ENCODE results near the gene HNRNPA3. TPM values are rescaled to one million over a fixed set of nuclear protein-coding genes. Genes with fewer than 3 reads are reported as not detected.

The HNRNPA3 gene
- total and polyA plus RNA-seq, 2 of the 13 experiments (the other 11 are each of a cell fraction or from before 2014, with no cell fraction given), result 73.3 to 97.7 TPM

- TF ChIP-seq CSRNP2 (CRISPR knock-in tag; conservative IDR thresholded peaks at IDR 0.05; ENCODE audit: low read depth), result no peak
- TF ChIP-seq ZNF3 (CRISPR knock-in tag; IDR thresholded peaks at IDR 0.05), result peak; percentile 76
- peak; percentile 63 for TF ChIP-seq ARID4A (CRISPR knock-in tag; IDR thresholded peaks at IDR 0.05; ENCODE audit: borderline replicate concordance)
- TF ChIP-seq ZNF747 (CRISPR knock-in tag; IDR thresholded peaks at IDR 0.05; ENCODE audit: borderline replicate concordance), result peak; percentile 84; the same call in 1 of the 2 replicates
- TF ChIP-seq FLYWCH1 (CRISPR knock-in tag; IDR thresholded peaks at IDR 0.05), result no peak
- no peak for TF ChIP-seq TBP (CRISPR knock-in tag; IDR thresholded peaks at IDR 0.05)
- no peak; the same call in 1 of the 2 replicates for TF ChIP-seq ZNF460 (CRISPR knock-in tag; IDR thresholded peaks at IDR 0.05; ENCODE audit: borderline replicate concordance)
- TF ChIP-seq JARID2 (CRISPR knock-in tag; IDR thresholded peaks at IDR 0.05; ENCODE audit: insufficient replicate concordance), result no peak
- TF ChIP-seq RBAK (CRISPR knock-in tag; IDR thresholded peaks at IDR 0.05), result 0 out of 2 replicates have a peak, but pooled peaks have one; percentile 58
- TF ChIP-seq SUZ12 (IDR thresholded peaks at IDR 0.05; ENCODE audit: low read depth, low read length), result no peak
- no peak for TF ChIP-seq ZNF530 (CRISPR knock-in tag; IDR thresholded peaks at IDR 0.05; ENCODE audit: low read depth)
- TF ChIP-seq FOXK1 (CRISPR knock-in tag; IDR thresholded peaks at IDR 0.05; ENCODE audit: borderline replicate concordance, low read depth), result no peak; the same call in 1 of the 2 replicates
- no peak for TF ChIP-seq HNRNPK (IDR thresholded peaks at IDR 0.05; ENCODE audit: low read depth, low read length, poor library complexity, severe bottlenecking)
- TF ChIP-seq ZNF501 (CRISPR knock-in tag; IDR thresholded peaks at IDR 0.05), result peak; percentile 99
- no peak; a peak in 1 of 4 replicates for TF ChIP-seq EP300 (IDR thresholded peaks at IDR 0.05; ENCODE audit: low read depth in 2 of 2, low read length in 2 of 2)
- TF ChIP-seq EP300 (CRISPR knock-in tag; IDR thresholded peaks at IDR 0.05; ENCODE audit: borderline replicate concordance), result no peak
- TF ChIP-seq ZNF775 (CRISPR knock-in tag; IDR thresholded peaks at IDR 0.05; ENCODE audit: borderline replicate concordance), result peak; percentile 93
- TF ChIP-seq ZGPAT (CRISPR knock-in tag; IDR thresholded peaks at IDR 0.05), result 0 out of 2 replicates have a peak, but pooled peaks have one; percentile 12
- TF ChIP-seq ZSCAN20 (CRISPR knock-in tag; IDR thresholded peaks at IDR 0.05; ENCODE audit: borderline replicate concordance), result no peak
- TF ChIP-seq ZNF20 (CRISPR knock-in tag; IDR thresholded peaks at IDR 0.05), result peak; percentile 77; the same call in 1 of the 2 replicates
- TF ChIP-seq CHCHD3 (CRISPR knock-in tag; IDR thresholded peaks at IDR 0.05), result no peak
- peak; percentile 76; the same call in 1 of the 2 replicates for TF ChIP-seq ZNF225 (CRISPR knock-in tag; IDR thresholded peaks at IDR 0.05)
These were observed at the start of gene HNRNPA3 (continued) for GRCh38 chr2:177212106-177212890.

Measured in HepG2 (cell line).